ENCODE data around the gene HCFC2.

HCFC2 gene

DNA sequence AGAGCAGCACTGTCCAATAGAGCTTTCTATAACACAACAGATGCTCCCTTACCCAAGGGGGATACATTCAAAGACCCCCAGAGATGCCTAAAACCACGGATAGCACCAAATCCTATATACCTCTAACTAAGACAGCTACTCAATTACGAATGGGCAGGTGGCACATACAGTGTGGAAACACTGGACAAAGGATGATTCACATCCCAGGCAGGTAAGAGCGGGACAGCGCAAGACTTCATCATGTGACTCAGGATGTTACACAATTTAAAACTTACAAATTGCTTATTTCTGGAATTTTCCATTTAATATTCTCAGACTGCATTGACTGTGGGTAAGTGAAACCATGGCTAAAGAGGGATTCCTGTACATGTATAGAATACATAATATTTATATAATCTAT, 5.5 kb upstream of the HCFC2 start:
- DNase-seq (ENCODE audit: low read depth, low spot score) = no peak
- H3K4me3 ChIP-seq (ENCODE audit: low read depth, low read length) = no peak overlapping the region
- in situ Hi-C loops (cut with HindIII; ENCODE audit: low sequenced_read_pairs) = no loop called here
- TF ChIP-seq, protein P1, sequence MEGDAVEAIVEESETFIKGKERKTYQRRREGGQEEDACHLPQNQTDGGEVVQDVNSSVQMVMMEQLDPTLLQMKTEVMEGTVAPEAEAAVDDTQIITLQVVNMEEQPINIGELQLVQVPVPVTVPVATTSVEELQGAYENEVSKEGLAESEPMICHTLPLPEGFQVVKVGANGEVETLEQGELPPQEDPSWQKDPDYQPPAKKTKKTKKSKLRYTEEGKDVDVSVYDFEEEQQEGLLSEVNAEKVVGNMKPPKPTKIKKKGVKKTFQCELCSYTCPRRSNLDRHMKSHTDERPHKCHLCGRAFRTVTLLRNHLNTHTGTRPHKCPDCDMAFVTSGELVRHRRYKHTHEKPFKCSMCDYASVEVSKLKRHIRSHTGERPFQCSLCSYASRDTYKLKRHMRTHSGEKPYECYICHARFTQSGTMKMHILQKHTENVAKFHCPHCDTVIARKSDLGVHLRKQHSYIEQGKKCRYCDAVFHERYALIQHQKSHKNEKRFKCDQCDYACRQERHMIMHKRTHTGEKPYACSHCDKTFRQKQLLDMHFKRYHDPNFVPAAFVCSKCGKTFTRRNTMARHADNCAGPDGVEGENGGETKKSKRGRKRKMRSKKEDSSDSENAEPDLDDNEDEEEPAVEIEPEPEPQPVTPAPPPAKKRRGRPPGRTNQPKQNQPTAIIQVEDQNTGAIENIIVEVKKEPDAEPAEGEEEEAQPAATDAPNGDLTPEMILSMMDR (IDR thresholded peaks at IDR 0.05; ENCODE audit: low read depth, low read length) = no peak

DNA sequence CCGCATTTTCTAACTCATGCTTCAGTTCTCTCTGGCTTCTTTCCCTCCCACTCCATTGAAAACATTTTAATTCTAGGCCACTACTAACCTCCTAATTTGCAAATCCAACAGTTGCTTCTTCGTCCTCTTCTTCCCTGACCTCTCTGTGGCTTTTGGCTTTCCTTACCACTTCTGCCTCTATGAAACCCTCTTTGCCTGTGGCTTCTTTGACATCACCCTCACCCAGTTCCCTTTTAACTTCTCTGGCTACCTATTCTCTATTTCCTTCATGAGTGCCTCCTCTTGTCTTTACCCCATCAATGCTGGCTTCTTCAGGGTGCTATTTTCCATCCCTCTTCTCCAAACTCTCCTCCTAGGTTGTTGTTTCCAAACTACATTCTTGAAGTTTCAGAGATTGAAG, 4.4 kb upstream of the HCFC2 start:
- DNase-seq (ENCODE audit: low read depth, low spot score) = no peak
- TF ChIP-seq, protein P1 (IDR thresholded peaks at IDR 0.05; ENCODE audit: low read depth, low read length) = no peak
- in situ Hi-C loops (cut with HindIII; ENCODE audit: low sequenced_read_pairs) = no loop called here
- no peak overlapping the region for H3K4me3 ChIP-seq (ENCODE audit: low read depth, low read length)

DNA sequence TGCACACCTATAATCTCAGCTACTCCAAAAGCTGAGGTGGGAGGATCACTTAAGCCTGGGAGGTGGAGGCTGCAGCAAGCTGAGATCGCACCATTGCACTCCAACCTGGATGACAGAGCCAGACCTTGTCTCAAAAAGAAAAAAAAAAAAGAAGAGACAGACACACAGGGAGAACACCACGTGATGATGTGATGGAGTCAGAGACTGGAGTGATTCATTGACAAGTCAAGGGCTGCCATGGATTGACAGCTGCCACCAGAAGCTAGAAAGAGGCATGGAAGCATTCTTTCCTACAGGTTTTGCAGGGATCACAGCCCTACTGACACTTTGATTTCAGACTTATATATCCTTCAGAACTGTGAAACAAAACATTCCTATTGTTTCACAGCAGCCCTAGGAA, 3.5 kb upstream of the HCFC2 start:
- in situ Hi-C loops (cut with HindIII; ENCODE audit: low sequenced_read_pairs) = no loop called here
- no peak for DNase-seq (ENCODE audit: low read depth, low spot score)
- TF ChIP-seq, protein P1 (IDR thresholded peaks at IDR 0.05; ENCODE audit: low read depth, low read length) = no peak
- no peak overlapping the region for H3K4me3 ChIP-seq (ENCODE audit: low read depth, low read length)

GRCh38 chr12:104063712-104064030, 660 bp upstream of the HCFC2 start:
- in situ Hi-C loops (cut with HindIII; ENCODE audit: low sequenced_read_pairs) = no loop called here
- TF ChIP-seq, protein P1 (IDR thresholded peaks at IDR 0.05; ENCODE audit: low read depth, low read length) = no peak
- H3K4me3 ChIP-seq (ENCODE audit: low read depth, low read length) = peak overlapping the region; percentile 82
- peak; percentile 66 for DNase-seq (ENCODE audit: low read depth, low spot score)

DNA sequence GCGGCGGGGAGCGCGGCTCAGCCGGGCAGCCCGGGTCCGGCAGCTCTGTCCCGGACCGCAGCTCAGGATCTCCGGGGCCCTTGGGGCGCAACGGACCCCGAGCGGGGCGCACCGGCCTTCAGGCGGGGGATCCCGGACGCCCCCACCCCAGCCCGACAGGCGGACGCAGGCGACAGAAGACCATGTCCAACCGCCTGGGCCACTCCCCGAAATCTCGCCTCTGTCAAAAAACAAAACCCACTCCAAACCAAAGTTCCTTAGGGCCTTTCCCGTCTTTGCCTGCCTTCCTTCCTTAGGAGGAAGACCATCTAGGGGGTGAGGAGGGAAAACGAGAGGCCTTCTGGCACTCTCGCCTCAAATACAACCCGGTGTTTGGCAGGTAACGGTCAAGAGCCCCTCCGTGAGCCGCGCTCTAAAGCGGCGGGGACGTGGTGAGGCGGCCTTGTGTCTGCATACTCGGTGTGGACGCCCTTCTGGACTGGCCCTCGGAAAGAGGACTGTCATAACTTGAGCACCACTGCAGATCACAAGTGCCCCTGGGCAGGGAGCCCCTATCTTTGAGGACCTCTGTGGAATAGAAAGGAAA, 604 bp downstream of the HCFC2 start:
- DNase-seq (ENCODE audit: low read depth, low spot score) = peak; percentile 9
- H3K4me3 ChIP-seq (ENCODE audit: low read depth, low read length) = peak overlapping the region; percentile 82
- TF ChIP-seq, protein P1 (IDR thresholded peaks at IDR 0.05; ENCODE audit: low read depth, low read length) = no peak
- in situ Hi-C loops (cut with HindIII; ENCODE audit: low sequenced_read_pairs) = no loop called here

DNA sequence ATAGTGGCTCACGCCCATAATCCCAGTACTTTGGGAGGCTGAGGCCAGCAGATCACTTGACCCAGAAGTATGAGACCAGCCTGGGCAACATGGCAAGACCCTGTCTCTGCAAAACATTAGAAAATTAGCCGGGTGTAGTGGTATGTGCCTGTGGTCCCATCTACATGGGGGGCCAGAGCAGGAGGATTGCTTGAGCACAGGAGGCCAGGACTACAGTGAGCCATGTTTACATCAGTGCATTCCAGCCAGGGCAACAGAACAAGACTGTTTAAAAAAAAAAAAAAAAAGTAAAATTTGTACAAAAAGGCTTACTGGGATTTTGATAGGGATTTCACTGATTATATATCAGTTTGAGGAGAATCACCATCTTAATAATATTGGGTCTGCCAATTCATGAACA, 7.8 kb downstream of the HCFC2 start:
- in situ Hi-C loops (cut with HindIII; ENCODE audit: low sequenced_read_pairs) = no loop called here
- TF ChIP-seq, protein P1 (IDR thresholded peaks at IDR 0.05; ENCODE audit: low read depth, low read length) = no peak
- H3K4me3 ChIP-seq (ENCODE audit: low read depth, low read length) = no peak overlapping the region
- DNase-seq (ENCODE audit: low read depth, low spot score) = peak; percentile 12

DNA sequence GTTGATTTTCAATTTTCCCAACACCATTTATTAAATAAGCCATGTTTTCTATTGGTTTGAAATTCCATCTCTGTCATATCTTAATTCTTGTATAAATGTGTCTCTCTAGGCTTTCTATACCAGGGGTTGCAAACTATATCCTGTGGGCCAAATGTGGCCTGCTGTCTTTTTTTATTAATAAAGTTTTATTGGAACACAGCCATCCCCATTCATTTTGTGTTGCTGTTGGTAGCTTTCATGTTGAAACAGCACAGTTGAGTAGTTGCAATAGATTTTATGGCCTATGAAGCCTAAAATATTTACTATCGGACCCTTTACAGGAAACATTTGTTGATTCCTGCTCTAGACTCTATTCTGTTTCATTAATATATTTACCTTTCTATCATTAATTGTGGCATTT, 9.4 kb downstream of the HCFC2 start:
- in situ Hi-C loops (cut with HindIII; ENCODE audit: low sequenced_read_pairs) = no loop called here
- TF ChIP-seq, protein P1 (IDR thresholded peaks at IDR 0.05; ENCODE audit: low read depth, low read length) = no peak
- no peak overlapping the region for H3K4me3 ChIP-seq (ENCODE audit: low read depth, low read length)
- no peak for DNase-seq (ENCODE audit: low read depth, low spot score)
